Type B pancreatic cell (in vitro differentiated cells): Measurements from ENCODE around the gene ARHGEF28. TPM values are rescaled to one million over a fixed set of nuclear protein-coding genes. Genes with fewer than 3 reads are reported as not detected.
A peak's percentile ranks its signal among the peaks of the same experiment; 100 is the strongest.

Experiments
- DNase-seq: peaks from one replicate; pipeline ENCODE4 v3.0.0; 2021; ENCODE audit warnings: mixed read lengths; ENCODE audit not compliant: unreplicated experiment; ENCODE audit errors: extremely low spot score
- H3K27ac Mint-ChIP-seq: 2 replicates; pipeline ENCODE4 v1.8.0; 2021; ENCODE audit warnings: mild to moderate bottlenecking, mixed read lengths
- H3K27me3 Mint-ChIP-seq: 2 replicates; pipeline ENCODE4 v1.8.0; 2021; ENCODE audit warnings: mixed read lengths
- H3K36me3 Mint-ChIP-seq: 2 replicates; pipeline ENCODE4 v1.8.0; 2021; ENCODE audit warnings: mixed read lengths
- H3K4me1 Mint-ChIP-seq: one replicate; pipeline ENCODE4 v1.8.0; 2021; ENCODE audit warnings: mixed read lengths; ENCODE audit not compliant: unreplicated experiment
- H3K4me3 Mint-ChIP-seq: 2 replicates; pipeline ENCODE4 v1.8.0; 2021; ENCODE audit warnings: mild to moderate bottlenecking, mixed read lengths
- H3K9me3 Mint-ChIP-seq: 2 replicates; pipeline ENCODE4 v1.8.0; 2021; ENCODE audit warnings: mixed read lengths
- total RNA-seq: library from RNA; stranded (reverse); gene quantifications from 2 replicates; pipeline ENCODE4 v1.2.1, GENCODE V29; 2021; ENCODE audit warnings: low replicate concordance
- TF ChIP-seq, protein P1 (sequence below): fragments of 200-600 bp; sonication (generic); conservative IDR thresholded peaks from 2 replicates; pipeline ENCODE4 v1.5.0; 2021; ENCODE audit warnings: antibody characterized with exemption, mild to moderate bottlenecking

Gene ARHGEF28
- total RNA-seq, 1 donor from 2014 or later: 24.9 TPM

GRCh38 chr5:73818357-73818756 lies 192.4 kb downstream of the ARHGEF28 start:
- H3K4me3 Mint-ChIP-seq: no peak overlapping the region
- H3K27me3 Mint-ChIP-seq: no peaks in the 10 kb centered on the region
- H3K27ac Mint-ChIP-seq: peak overlapping the region; percentile 29
- peaks cover 13% of the 10 kb centered on the region for H3K36me3 Mint-ChIP-seq
- no peaks in the 10 kb centered on the region for H3K9me3 Mint-ChIP-seq
- DNase-seq: no peak
- TF ChIP-seq, protein P1, sequence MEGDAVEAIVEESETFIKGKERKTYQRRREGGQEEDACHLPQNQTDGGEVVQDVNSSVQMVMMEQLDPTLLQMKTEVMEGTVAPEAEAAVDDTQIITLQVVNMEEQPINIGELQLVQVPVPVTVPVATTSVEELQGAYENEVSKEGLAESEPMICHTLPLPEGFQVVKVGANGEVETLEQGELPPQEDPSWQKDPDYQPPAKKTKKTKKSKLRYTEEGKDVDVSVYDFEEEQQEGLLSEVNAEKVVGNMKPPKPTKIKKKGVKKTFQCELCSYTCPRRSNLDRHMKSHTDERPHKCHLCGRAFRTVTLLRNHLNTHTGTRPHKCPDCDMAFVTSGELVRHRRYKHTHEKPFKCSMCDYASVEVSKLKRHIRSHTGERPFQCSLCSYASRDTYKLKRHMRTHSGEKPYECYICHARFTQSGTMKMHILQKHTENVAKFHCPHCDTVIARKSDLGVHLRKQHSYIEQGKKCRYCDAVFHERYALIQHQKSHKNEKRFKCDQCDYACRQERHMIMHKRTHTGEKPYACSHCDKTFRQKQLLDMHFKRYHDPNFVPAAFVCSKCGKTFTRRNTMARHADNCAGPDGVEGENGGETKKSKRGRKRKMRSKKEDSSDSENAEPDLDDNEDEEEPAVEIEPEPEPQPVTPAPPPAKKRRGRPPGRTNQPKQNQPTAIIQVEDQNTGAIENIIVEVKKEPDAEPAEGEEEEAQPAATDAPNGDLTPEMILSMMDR: no peak
- H3K4me1 Mint-ChIP-seq: peaks cover 17% of the 10 kb centered on the region

DNA sequence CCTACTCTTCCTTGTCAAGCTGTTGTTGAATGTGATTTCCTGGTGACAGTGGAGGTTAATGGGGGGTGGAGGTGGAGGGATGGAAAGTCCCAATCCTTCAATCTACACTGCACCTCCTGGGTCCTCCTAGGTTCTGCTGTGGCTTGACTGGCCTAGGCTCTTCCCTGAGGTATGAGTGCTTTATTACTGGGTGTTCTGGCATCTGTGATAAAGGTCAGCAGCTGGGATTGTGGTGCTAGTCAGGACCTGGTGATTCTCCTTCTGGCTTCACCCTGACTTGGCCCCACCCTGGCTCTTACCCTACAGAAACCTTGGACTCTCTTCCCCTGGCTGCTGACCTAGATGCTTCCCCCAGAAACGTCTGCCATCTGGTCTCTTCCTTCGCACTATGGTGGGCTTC lies 194.3 kb downstream of the ARHGEF28 start:
- H3K9me3 Mint-ChIP-seq: no peaks in the 10 kb centered on the region
- no peaks in the 10 kb centered on the region for H3K27me3 Mint-ChIP-seq
- H3K4me1 Mint-ChIP-seq: peaks cover 17% of the 10 kb centered on the region
- peak overlapping the region; percentile 29 for H3K27ac Mint-ChIP-seq
- TF ChIP-seq, protein P1: no peak
- no peak for DNase-seq
- H3K4me3 Mint-ChIP-seq: no peak overlapping the region
- H3K36me3 Mint-ChIP-seq: peaks cover 11% of the 10 kb centered on the region

DNA sequence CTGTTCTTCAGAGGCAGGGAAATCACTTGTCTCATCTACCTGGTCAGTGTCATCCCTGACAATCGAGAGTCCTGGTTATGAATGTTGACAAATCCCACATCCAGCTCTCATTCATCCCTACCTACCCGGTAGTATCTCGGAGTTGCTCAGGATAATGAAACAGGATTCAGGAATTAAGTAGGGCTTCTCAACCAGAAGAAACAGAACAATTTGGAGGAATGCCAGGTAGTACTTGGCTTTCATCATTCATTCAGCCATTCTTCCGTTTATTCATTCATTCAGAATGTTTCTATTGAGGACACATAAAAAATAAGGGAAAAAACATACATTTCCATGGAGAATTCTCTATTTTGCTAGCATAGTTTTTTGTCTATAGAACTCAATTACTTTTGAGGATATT lies 195.0 kb downstream of the ARHGEF28 start:
- Mint-ChIP-seq H3K4me1 (peaks cover 13% of the 10 kb centered on the region), H3K4me3 (no peak overlapping the region), H3K27me3 (no peaks in the 10 kb centered on the region), H3K9me3 (no peaks in the 10 kb centered on the region), H3K27ac (peak overlapping the region; percentile 0), H3K36me3 (peaks cover 11% of the 10 kb centered on the region)
- no peak for DNase-seq
- TF ChIP-seq, protein P1: no peak

- Mint-ChIP-seq H3K27ac (peak overlapping the region; percentile 77), H3K4me1 (peaks cover 13% of the 10 kb centered on the region), H3K4me3 (no peak overlapping the region), H3K27me3 (no peaks in the 10 kb centered on the region), H3K36me3 (peaks cover 11% of the 10 kb centered on the region), H3K9me3 (no peaks in the 10 kb centered on the region)
- TF ChIP-seq, protein P1: no peak
- no peak for DNase-seq
Measured at GRCh38 chr5:73822278-73822988, 196.4 kb downstream of the ARHGEF28 start.

GRCh38 chr5:73822989-73823339 lies 197.0 kb downstream of the ARHGEF28 start:
- no peaks in the 10 kb centered on the region for H3K27me3 Mint-ChIP-seq
- H3K4me1 Mint-ChIP-seq: peaks cover 13% of the 10 kb centered on the region
- peak overlapping the region; percentile 77 for H3K27ac Mint-ChIP-seq
- peaks cover 8% of the 10 kb centered on the region for H3K36me3 Mint-ChIP-seq
- no peaks in the 10 kb centered on the region for H3K9me3 Mint-ChIP-seq
- no peak overlapping the region for H3K4me3 Mint-ChIP-seq
- no peak for DNase-seq
- TF ChIP-seq, protein P1: no peak

DNA sequence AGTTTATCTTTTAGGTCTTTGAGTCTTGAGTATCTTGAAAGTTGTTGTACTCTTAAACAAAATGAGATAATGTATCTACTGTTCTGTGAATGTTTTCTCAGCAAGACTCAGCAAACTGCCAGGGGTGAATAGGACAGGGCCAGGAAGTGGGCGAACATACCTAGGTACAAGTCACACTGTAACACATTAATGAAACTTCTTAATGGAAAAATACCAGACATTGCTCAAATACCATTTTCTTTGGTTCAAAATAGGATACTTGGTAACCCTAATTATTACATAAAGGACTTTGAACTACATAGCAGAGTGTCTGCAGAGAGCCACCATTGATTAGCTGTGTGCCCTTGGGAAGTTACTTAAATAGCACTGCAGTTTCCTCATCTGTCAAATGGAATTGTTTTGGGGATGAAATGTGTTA lies 197.5 kb downstream of the ARHGEF28 start:
- TF ChIP-seq, protein P1: no peak
- Mint-ChIP-seq H3K4me1 (peaks cover 13% of the 10 kb centered on the region), H3K4me3 (peak overlapping the region; percentile 15)

More for the DNA sequence above, 197.5 kb downstream of the ARHGEF28 start:
- no peak for DNase-seq
- peak overlapping the region; percentile 77 for H3K27ac Mint-ChIP-seq
- no peaks in the 10 kb centered on the region for H3K27me3 Mint-ChIP-seq
- no peaks in the 10 kb centered on the region for H3K9me3 Mint-ChIP-seq
- H3K36me3 Mint-ChIP-seq: peaks cover 7% of the 10 kb centered on the region
